GM12873 (cell line): Measurements from ENCODE around the gene PRICKLE3.

ENCODE experiments used
- TF ChIP-seq, protein P1 (sequence below): IDR thresholded peaks from 2 replicates; pipeline ENCODE4 v1.5.1; 2012; ENCODE audit warnings: low read depth, mild to moderate bottlenecking, moderate library complexity, low read length, control low read depth; ENCODE audit not compliant: insufficient read depth; ENCODE audit errors: missing control alignments

The PRICKLE3 gene

GRCh38 chrX:49171752-49172279 lies 14.4 kb downstream of the PRICKLE3 start, which contains the start of gene PLP2:
PLP2 (plus strand) TSS chrX:49171898; CDS start chrX:49172001, 103 bp downstream.
- TF ChIP-seq, protein P1, sequence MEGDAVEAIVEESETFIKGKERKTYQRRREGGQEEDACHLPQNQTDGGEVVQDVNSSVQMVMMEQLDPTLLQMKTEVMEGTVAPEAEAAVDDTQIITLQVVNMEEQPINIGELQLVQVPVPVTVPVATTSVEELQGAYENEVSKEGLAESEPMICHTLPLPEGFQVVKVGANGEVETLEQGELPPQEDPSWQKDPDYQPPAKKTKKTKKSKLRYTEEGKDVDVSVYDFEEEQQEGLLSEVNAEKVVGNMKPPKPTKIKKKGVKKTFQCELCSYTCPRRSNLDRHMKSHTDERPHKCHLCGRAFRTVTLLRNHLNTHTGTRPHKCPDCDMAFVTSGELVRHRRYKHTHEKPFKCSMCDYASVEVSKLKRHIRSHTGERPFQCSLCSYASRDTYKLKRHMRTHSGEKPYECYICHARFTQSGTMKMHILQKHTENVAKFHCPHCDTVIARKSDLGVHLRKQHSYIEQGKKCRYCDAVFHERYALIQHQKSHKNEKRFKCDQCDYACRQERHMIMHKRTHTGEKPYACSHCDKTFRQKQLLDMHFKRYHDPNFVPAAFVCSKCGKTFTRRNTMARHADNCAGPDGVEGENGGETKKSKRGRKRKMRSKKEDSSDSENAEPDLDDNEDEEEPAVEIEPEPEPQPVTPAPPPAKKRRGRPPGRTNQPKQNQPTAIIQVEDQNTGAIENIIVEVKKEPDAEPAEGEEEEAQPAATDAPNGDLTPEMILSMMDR, result no peak

- TF ChIP-seq, protein P1, result no peak
Measured at GRCh38 chrX:49167740-49168108, 18.4 kb downstream of the PRICKLE3 start.

- TF ChIP-seq, protein P1, result no peak
Measured at GRCh38 chrX:49166914-49167739, 19.0 kb downstream of the PRICKLE3 start.

GRCh38 chrX:49165901-49166881 lies 20.0 kb downstream of the PRICKLE3 start:
- TF ChIP-seq, protein P1, result peak; percentile 45

GRCh38 chrX:49164589-49165360 lies 21.4 kb downstream of the PRICKLE3 start:
- TF ChIP-seq, protein P1, result no peak

- TF ChIP-seq, protein P1, result peak; percentile 73
Measured at GRCh38 chrX:49163555-49164419, 22.4 kb downstream of the PRICKLE3 start.
